ENCODE measurements around the gene MEOX2.

The MEOX2 gene

DNA sequence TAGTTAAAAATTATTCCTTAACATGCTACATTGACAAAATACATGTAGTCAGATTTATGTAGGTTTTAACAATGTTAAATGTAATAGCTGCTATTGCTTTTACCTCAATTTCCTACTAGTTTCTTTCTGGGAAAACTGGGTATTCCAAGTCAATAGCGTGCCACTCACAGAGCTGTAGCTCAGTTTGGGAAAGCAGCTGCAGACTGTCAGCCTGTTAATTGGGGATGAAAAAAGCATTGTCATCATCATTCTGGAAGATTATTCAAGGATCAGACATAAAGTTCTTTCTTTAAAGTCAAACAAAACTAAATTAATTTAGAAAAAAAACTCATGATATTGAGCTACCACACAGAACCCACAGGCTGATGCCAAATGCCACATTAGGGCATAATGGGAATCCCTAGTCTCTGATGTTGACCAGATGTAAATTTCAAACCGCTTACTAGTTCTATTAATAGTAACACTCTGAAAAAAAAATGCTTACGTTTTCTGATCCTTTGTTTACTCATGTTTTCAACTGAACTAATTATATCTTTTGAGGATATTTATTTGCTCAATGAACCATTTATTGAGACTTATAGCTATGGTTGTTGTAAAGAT, 105.0 kb downstream of the MEOX2 start:
- Histone ChIP-seq H3K27me3 (ENCODE audit: insufficient read depth, poor library complexity, severe bottlenecking) (no peaks in the 10 kb centered on the region), H3K27ac (replicated peaks) (no peak overlapping the region), H3K4me3 (replicated peaks; ENCODE audit: insufficient read depth, low read length) (no peak overlapping the region)
- no peak for DNase-seq (ENCODE audit: low read depth in 1 of 2, low spot score in 1 of 2)
- TF ChIP-seq SPI1 (IDR thresholded peaks at IDR 0.05; ENCODE audit: borderline replicate concordance, low read depth), result no peak
- no peak for TF ChIP-seq GABPA (IDR thresholded peaks at IDR 0.05; ENCODE audit: low read depth)
- no peak for TF ChIP-seq POLR2AphosphoS5 (IDR thresholded peaks at IDR 0.05; ENCODE audit: low read depth)
- TF ChIP-seq, protein P1, sequence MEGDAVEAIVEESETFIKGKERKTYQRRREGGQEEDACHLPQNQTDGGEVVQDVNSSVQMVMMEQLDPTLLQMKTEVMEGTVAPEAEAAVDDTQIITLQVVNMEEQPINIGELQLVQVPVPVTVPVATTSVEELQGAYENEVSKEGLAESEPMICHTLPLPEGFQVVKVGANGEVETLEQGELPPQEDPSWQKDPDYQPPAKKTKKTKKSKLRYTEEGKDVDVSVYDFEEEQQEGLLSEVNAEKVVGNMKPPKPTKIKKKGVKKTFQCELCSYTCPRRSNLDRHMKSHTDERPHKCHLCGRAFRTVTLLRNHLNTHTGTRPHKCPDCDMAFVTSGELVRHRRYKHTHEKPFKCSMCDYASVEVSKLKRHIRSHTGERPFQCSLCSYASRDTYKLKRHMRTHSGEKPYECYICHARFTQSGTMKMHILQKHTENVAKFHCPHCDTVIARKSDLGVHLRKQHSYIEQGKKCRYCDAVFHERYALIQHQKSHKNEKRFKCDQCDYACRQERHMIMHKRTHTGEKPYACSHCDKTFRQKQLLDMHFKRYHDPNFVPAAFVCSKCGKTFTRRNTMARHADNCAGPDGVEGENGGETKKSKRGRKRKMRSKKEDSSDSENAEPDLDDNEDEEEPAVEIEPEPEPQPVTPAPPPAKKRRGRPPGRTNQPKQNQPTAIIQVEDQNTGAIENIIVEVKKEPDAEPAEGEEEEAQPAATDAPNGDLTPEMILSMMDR (IDR thresholded peaks at IDR 0.05; ENCODE audit: insufficient read depth, low read length), result no peak
- TF ChIP-seq REST (IDR thresholded peaks at IDR 0.05; ENCODE audit: insufficient replicate concordance, low read depth), result no peak

GRCh38 chr7:15580604-15581351, 105.7 kb downstream of the MEOX2 start:
- DNase-seq (ENCODE audit: low read depth in 1 of 2, low spot score in 1 of 2), result no peak
- TF ChIP-seq REST (IDR thresholded peaks at IDR 0.05; ENCODE audit: insufficient replicate concordance, low read depth), result no peak
- TF ChIP-seq, protein P1 (IDR thresholded peaks at IDR 0.05; ENCODE audit: insufficient read depth, low read length), result no peak
- no peak for TF ChIP-seq POLR2AphosphoS5 (IDR thresholded peaks at IDR 0.05; ENCODE audit: low read depth)
- TF ChIP-seq SPI1 (IDR thresholded peaks at IDR 0.05; ENCODE audit: borderline replicate concordance, low read depth), result no peak
- Histone ChIP-seq H3K27me3 (ENCODE audit: insufficient read depth, poor library complexity, severe bottlenecking) (no peaks in the 10 kb centered on the region), H3K4me3 (replicated peaks; ENCODE audit: insufficient read depth, low read length) (no peak overlapping the region), H3K27ac (replicated peaks) (no peak overlapping the region)

DNA sequence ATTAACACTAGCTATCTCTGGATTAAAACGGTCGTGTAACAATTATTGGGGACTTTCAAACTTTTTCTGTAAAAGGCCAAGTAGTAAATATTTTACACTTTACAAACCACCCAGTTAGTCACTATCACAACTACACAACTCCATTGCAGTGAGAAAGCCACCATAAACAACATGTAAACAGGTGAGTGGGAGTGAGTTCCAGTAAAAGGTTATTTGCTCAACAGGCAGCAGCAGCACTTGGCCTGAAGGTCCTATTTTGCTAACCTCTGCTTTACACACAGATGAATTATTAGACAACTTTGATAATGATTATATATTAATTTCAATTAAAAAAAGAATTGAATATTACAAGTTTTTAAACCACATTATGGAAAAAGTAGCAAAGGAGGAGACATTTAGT, 108.9 kb downstream of the MEOX2 start:
- DNase-seq (ENCODE audit: low read depth in 1 of 2, low spot score in 1 of 2), result no peak
- Histone ChIP-seq H3K27ac (replicated peaks) (no peak overlapping the region), H3K4me3 (replicated peaks; ENCODE audit: insufficient read depth, low read length) (no peak overlapping the region), H3K27me3 (ENCODE audit: insufficient read depth, poor library complexity, severe bottlenecking) (no peaks in the 10 kb centered on the region)
- no peak for TF ChIP-seq SPI1 (IDR thresholded peaks at IDR 0.05; ENCODE audit: borderline replicate concordance, low read depth)
- no peak for TF ChIP-seq POLR2AphosphoS5 (IDR thresholded peaks at IDR 0.05; ENCODE audit: low read depth)
- TF ChIP-seq GABPA (IDR thresholded peaks at IDR 0.05; ENCODE audit: low read depth), result no peak

DNA sequence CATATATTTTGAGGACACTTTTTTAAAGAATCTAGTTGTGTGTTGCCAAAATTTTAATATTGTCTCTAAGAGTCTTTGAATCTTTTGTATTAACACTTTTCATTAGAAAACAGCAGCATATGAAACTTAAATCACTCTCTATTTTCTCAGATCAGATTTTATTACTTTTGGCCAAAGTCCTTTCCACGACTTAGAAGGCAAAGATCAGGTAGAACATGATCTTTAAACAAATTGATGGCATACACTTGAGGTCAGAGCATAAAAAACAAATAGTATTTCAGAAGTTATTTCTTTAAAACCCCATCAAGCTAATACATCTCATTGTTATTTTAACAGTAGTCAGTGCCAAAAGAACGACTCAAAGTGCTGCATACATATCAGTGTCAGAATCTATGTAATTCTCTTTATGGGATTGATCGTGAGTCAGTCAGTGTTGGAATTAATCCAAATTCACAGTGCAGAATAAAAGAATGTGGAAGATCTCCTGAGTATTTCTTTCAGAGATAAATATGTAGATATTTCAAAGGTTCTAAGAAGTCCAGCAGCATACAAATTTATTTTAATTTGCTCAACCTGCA, 115.1 kb downstream of the MEOX2 start:
- TF ChIP-seq SPI1 (IDR thresholded peaks at IDR 0.05; ENCODE audit: borderline replicate concordance, low read depth) (no peak), GABPA (IDR thresholded peaks at IDR 0.05; ENCODE audit: low read depth) (no peak), REST (IDR thresholded peaks at IDR 0.05; ENCODE audit: insufficient replicate concordance, low read depth) (no peak), POLR2AphosphoS5 (IDR thresholded peaks at IDR 0.05; ENCODE audit: low read depth) (no peak)
- TF ChIP-seq, protein P1 (IDR thresholded peaks at IDR 0.05; ENCODE audit: insufficient read depth, low read length), result no peak
- Histone ChIP-seq H3K4me3 (replicated peaks; ENCODE audit: insufficient read depth, low read length) (no peak overlapping the region), H3K27ac (replicated peaks) (no peak overlapping the region), H3K27me3 (ENCODE audit: insufficient read depth, poor library complexity, severe bottlenecking) (no peaks in the 10 kb centered on the region)
- DNase-seq (ENCODE audit: low read depth in 1 of 2, low spot score in 1 of 2), result no peak
